Thyroid gland (tissue), 4 donors: ENCODE measurements around the gene C10orf105.

Source experiments
- CTCF ChIP-seq, 6 experiments: fragments of 200-600 bp in 3 of 6; fragments of 450-650 bp in 3 of 6; sonication (generic) in 3 of 6; IDR thresholded peaks; one replicate each; pipeline ENCODE4 v1.5.1; 2016 to 2019; ENCODE audit warnings: antibody characterized with exemption in 6 of 6, mild to moderate bottlenecking in 2 of 6, inconsistent platforms in 1 of 6, moderate library complexity in 1 of 6
- POLR2A ChIP-seq, 2 donors: fragments of 450-650 bp; IDR thresholded peaks; one replicate each; pipeline ENCODE4 v1.6.1; 2017; ENCODE audit warnings: antibody characterized with exemption in 2 of 2, mild to moderate bottlenecking in 2 of 2, moderate library complexity in 1 of 2

GRCh38 chr10:71722849-71723248 lies 3.3 kb upstream of the C10orf105 start:
- TF ChIP-seq CTCF (IDR thresholded peaks at IDR 0.05) (no peak), POLR2A (IDR thresholded peaks at IDR 0.05) (no peak)
